ENCODE data around the gene PDE4D.

PDE4D gene

DNA sequence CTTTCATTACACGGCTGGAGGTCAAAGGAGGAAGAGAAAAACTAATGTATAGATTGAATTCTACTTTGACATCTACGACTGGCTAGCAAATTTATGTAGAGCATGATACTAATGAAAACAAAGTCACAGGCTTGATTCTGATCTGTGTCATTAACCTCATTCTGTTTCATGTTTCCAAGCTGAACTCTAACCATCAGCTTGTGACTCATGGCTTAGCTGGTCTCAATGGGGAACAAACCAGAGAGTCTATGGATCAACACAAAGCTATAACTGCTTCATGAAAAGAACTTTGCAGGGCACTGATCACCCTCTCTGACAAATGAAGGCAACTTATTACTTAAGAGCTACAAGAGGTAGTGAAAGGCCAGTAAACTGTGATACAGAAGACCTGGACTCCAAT is 23.6 kb upstream of the PDE4D start:
- H3K27me3 ChIP-seq: 0 out of 2 replicates have a peak, but pooled peaks cover 3% of the 10 kb centered on the region
- no peak for DNase-seq
- no peaks in the 10 kb centered on the region for H3K4me1 ChIP-seq
- TF ChIP-seq, protein P1, sequence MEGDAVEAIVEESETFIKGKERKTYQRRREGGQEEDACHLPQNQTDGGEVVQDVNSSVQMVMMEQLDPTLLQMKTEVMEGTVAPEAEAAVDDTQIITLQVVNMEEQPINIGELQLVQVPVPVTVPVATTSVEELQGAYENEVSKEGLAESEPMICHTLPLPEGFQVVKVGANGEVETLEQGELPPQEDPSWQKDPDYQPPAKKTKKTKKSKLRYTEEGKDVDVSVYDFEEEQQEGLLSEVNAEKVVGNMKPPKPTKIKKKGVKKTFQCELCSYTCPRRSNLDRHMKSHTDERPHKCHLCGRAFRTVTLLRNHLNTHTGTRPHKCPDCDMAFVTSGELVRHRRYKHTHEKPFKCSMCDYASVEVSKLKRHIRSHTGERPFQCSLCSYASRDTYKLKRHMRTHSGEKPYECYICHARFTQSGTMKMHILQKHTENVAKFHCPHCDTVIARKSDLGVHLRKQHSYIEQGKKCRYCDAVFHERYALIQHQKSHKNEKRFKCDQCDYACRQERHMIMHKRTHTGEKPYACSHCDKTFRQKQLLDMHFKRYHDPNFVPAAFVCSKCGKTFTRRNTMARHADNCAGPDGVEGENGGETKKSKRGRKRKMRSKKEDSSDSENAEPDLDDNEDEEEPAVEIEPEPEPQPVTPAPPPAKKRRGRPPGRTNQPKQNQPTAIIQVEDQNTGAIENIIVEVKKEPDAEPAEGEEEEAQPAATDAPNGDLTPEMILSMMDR (IDR thresholded peaks at IDR 0.05; ENCODE audit: low read depth, low read length): no peak
- no peak overlapping the region for H3K4me3 ChIP-seq (ENCODE audit: low read depth, low read length)
- H3K9me3 ChIP-seq: no peaks in the 10 kb centered on the region
- no peaks in the 10 kb centered on the region for H3K36me3 ChIP-seq

DNA sequence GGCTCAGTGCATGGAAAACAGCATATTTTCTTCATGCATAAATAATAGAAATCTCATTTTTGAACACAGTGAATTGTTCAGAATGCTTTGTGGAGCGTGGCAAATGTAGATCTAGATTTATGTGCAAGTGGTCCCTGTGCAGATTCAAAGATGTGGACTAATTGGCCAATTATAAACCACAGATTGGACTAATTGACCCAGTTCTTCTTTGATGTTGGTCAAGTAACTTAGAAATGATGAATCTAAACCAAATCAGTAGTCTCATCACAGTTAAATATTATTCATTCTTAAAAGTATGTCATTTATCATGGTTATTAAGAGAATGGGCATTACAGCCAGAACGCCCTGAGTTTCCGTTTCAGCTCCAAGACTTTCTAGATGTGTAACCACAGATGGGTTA is 11.7 kb upstream of the PDE4D start:
- Histone ChIP-seq H3K27me3 (peaks cover 53% of the 10 kb centered on the region), H3K4me3 (ENCODE audit: low read depth, low read length) (no peak overlapping the region), H3K4me1 (no peaks in the 10 kb centered on the region), H3K9me3 (no peaks in the 10 kb centered on the region), H3K36me3 (no peaks in the 10 kb centered on the region)
- TF ChIP-seq, protein P1 (IDR thresholded peaks at IDR 0.05; ENCODE audit: low read depth, low read length): no peak
- DNase-seq: no peak

DNA sequence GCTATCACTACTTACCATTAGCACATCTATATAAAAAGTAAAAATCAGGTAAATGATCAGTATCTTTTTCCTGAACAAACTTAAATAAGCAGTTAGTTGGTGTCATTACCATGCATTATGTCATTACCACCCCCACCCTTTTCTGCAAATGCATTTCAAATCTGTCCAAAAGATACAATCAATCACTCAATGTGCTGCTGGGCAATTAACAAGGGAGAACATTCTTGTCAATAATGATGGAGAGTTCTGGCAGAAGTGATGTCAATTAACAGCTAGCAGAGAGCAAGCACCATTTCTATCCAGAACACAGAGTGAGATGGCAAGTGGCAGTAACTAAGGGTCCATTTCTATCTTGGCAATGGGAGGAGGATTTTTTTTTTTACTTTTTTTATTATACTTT is 3.5 kb upstream of the PDE4D start:
- Histone ChIP-seq H3K9me3 (no peaks in the 10 kb centered on the region), H3K4me1 (no peaks in the 10 kb centered on the region), H3K4me3 (ENCODE audit: low read depth, low read length) (no peak overlapping the region), H3K27me3 (peaks cover 53% of the 10 kb centered on the region), H3K36me3 (no peaks in the 10 kb centered on the region)
- TF ChIP-seq, protein P1 (IDR thresholded peaks at IDR 0.05; ENCODE audit: low read depth, low read length): no peak
- DNase-seq: no peak

DNA sequence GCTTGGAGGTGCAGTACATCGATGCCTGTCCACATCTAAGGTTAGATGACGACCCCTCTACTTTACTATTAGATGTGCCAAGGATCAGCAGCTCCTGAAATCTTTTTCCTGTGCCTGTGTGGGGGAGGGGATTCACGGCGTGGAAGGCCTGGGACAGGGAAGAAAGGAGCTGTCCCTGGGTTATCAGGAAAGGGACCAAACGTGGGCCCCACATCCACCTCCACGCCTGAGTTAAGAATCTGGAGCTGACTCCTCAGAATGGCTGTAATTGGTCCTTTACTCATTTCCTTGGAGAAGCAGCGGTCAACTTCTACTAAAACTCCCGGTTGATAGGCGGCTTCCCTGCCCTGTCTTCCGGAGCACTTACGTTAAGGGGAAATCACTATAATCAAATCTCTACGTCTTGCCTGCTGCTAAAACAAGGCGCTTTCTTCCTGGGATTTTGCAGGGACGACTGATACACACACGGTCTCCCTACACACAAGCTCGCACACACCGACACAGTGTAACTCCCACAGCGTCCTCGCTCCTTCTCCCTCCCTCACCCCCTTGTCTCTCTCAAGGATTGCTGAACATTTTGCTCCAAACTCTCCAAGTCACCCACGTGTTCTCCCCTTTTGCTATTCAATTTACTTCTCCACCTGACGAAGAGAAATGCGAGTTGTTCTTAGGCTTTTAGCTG is 1.4 kb downstream of the PDE4D start:
- H3K4me1 ChIP-seq: no peaks in the 10 kb centered on the region
- no peaks in the 10 kb centered on the region for H3K9me3 ChIP-seq
- no peaks in the 10 kb centered on the region for H3K36me3 ChIP-seq
- TF ChIP-seq, protein P1 (IDR thresholded peaks at IDR 0.05; ENCODE audit: low read depth, low read length): no peak
- DNase-seq: no peak
- no peak overlapping the region for H3K4me3 ChIP-seq (ENCODE audit: low read depth, low read length)
- peaks cover 51% of the 10 kb centered on the region for H3K27me3 ChIP-seq

DNA sequence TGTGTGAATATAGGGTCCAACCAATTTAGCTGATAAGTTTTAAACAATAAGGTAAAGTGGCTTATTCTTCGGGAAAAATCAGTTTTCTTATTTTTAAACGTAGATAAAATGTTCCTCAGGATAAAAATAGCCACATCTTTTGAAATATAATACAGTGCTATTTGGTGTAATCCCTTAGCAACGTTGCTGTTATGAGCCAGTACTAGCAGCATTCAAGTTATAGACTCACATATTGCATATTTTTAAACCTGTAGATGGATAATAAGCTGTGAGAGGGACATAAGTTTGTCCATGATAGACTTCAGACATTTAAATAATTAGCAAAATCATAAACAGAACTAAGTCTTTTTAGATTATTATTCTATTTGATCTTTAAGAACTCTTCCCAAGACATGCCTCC is 6.3 kb downstream of the PDE4D start:
- H3K36me3 ChIP-seq: no peaks in the 10 kb centered on the region
- TF ChIP-seq, protein P1 (IDR thresholded peaks at IDR 0.05; ENCODE audit: low read depth, low read length): no peak
- no peak for DNase-seq

DNA sequence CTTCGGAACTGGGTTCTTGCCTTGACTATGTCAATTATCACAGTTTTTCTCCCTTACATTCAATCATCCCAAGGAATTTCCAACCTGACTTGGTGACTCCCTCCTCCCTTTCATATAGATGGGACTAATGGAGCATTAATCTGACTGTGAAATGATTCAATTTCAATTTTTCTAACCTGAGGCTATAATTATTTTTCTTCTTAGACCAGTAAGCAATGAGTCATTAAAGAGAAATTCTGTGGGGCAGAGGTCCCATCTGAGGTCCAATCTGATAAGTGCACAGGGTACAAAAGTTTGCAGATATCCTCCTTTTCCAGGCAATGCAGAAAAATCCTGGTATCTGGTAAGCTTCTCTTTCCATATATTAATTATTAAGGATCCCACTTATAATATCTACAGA is 18.9 kb downstream of the PDE4D start:
- Histone ChIP-seq H3K27me3 (peaks cover 15% of the 10 kb centered on the region), H3K36me3 (no peaks in the 10 kb centered on the region), H3K4me3 (ENCODE audit: low read depth, low read length) (no peak overlapping the region), H3K9me3 (no peaks in the 10 kb centered on the region), H3K4me1 (no peaks in the 10 kb centered on the region)
- TF ChIP-seq, protein P1 (IDR thresholded peaks at IDR 0.05; ENCODE audit: low read depth, low read length): no peak
- DNase-seq: no peak

More for the DNA sequence above, 6.3 kb downstream of the PDE4D start:
- H3K4me1 ChIP-seq: no peaks in the 10 kb centered on the region
- H3K4me3 ChIP-seq (ENCODE audit: low read depth, low read length): no peak overlapping the region
- peaks cover 12% of the 10 kb centered on the region for H3K27me3 ChIP-seq
- H3K9me3 ChIP-seq: no peaks in the 10 kb centered on the region

All from BE2C (cell line).